Liver (tissue), 9 donors: ENCODE measurements around the gene OGG1. TPM values are rescaled to one million over a fixed set of nuclear protein-coding genes. Genes with fewer than 3 reads are reported as not detected.

Experiments used
- DNase-seq: peaks from one replicate; pipeline ENCODE4 v3.0.0-alpha.2; 2017; ENCODE audit warnings: low spot score
- H3K27ac ChIP-seq, 2 donors: one replicate each; pipeline ENCODE4 v1.7.0; 2013; ENCODE audit warnings: inconsistent platforms in 2 of 2, low read length in 2 of 2, control low read depth in 1 of 2, low read depth in 1 of 2, mild to moderate bottlenecking in 1 of 2
- H3K27me3 ChIP-seq, 4 donors: one replicate each; pipeline versions ENCODE4 v1.6.1 to v1.7.0; 2013; ENCODE audit warnings: low read length in 3 of 4, inconsistent platforms in 1 of 4, mild to moderate bottlenecking in 1 of 4, moderate library complexity in 1 of 4; ENCODE audit not compliant: control insufficient read depth in 4 of 4, insufficient read depth in 4 of 4
- H3K36me3 ChIP-seq, 4 donors: one replicate each; pipeline versions ENCODE4 v1.6.1 to v1.7.0; 2013; ENCODE audit warnings: low read length in 3 of 4, mild to moderate bottlenecking in 3 of 4, low read depth in 1 of 4, moderate library complexity in 1 of 4; ENCODE audit not compliant: control insufficient read depth in 4 of 4, insufficient read depth in 3 of 4
- H3K4me1 ChIP-seq, 4 donors: one replicate each; pipeline versions ENCODE4 v1.6.1 to v1.7.0; 2013; ENCODE audit warnings: low read length in 3 of 4, mild to moderate bottlenecking in 3 of 4, moderate library complexity in 1 of 4; ENCODE audit not compliant: control insufficient read depth in 4 of 4, insufficient read depth in 4 of 4
- H3K4me3 ChIP-seq, 3 donors: one replicate each; pipeline versions ENCODE4 v1.6.1 to v1.7.0; 2013; ENCODE audit warnings: low read length in 3 of 3, control low read depth in 1 of 3, low read depth in 1 of 3, mild to moderate bottlenecking in 1 of 3
- H3K9ac ChIP-seq, 2 donors: one replicate each; pipeline ENCODE4 v1.7.0; 2013; ENCODE audit warnings: low read length in 2 of 2, mild to moderate bottlenecking in 2 of 2, moderate library complexity in 2 of 2, control low read depth in 1 of 2, low read depth in 1 of 2
- H3K9me3 ChIP-seq, 4 donors: one replicate each; pipeline versions ENCODE4 v1.6.1 to v1.7.0; 2013; ENCODE audit warnings: low read length in 3 of 4; ENCODE audit not compliant: control insufficient read depth in 4 of 4
- EGR1 ChIP-seq, 2 donors: IDR thresholded peaks; 2 replicates each; pipeline ENCODE4 v1.6.1; 2016 to 2018; ENCODE audit warnings: antibody characterized with exemption in 2 of 2, low read depth in 2 of 2
- FOXA1 ChIP-seq: IDR thresholded peaks from 2 replicates; pipeline ENCODE4 v1.6.1; 2016; ENCODE audit warnings: antibody characterized with exemption
- GABPA ChIP-seq, 2 donors: IDR thresholded peaks in 1 of 2; conservative IDR thresholded peaks in 1 of 2; 2 replicates each; pipeline ENCODE4 v1.6.1; 2016; ENCODE audit warnings: antibody characterized with exemption in 2 of 2, mild to moderate bottlenecking in 1 of 2, moderate library complexity in 1 of 2
- HNF4A ChIP-seq, 2 donors: conservative IDR thresholded peaks; 2 replicates each; pipeline ENCODE4 v1.6.1; 2016; ENCODE audit warnings: antibody characterized with exemption in 2 of 2, mild to moderate bottlenecking in 2 of 2
- HNF4G ChIP-seq: IDR thresholded peaks from 2 replicates; pipeline ENCODE4 v1.6.1; 2016; ENCODE audit warnings: antibody characterized with exemption
- JUND ChIP-seq, 2 donors: IDR thresholded peaks; 2 replicates each; pipeline ENCODE4 v1.6.1; 2016; ENCODE audit warnings: antibody characterized with exemption in 2 of 2
- NR2F2 ChIP-seq: IDR thresholded peaks from 2 replicates; pipeline ENCODE4 v1.6.1; 2016; ENCODE audit warnings: antibody characterized with exemption
- RAD21 ChIP-seq, 2 donors: IDR thresholded peaks; 2 replicates each; pipeline ENCODE4 v1.6.1; 2016; ENCODE audit warnings: antibody characterized with exemption in 2 of 2, mild to moderate bottlenecking in 2 of 2
- RXRA ChIP-seq, 2 donors: IDR thresholded peaks; 2 replicates each; pipeline ENCODE4 v1.6.1; 2017 to 2018; ENCODE audit warnings: antibody characterized with exemption in 2 of 2, mild to moderate bottlenecking in 1 of 2
- SP1 ChIP-seq: IDR thresholded peaks from 2 replicates; pipeline ENCODE4 v1.6.1; 2018; ENCODE audit warnings: antibody characterized with exemption, mild to moderate bottlenecking
- TAF1 ChIP-seq: conservative IDR thresholded peaks from 2 replicates; pipeline ENCODE4 v1.6.1; 2016; ENCODE audit warnings: antibody characterized with exemption, mild to moderate bottlenecking
- YY1 ChIP-seq: IDR thresholded peaks from 2 replicates; pipeline ENCODE4 v1.6.1; 2016; ENCODE audit warnings: antibody characterized with exemption, mild to moderate bottlenecking
- WGBS: extraction: QIAGEN DNeasy Blood & Tissue Kit; methylation state at CpG from one replicate; pipeline ENCODE4 v1.1.7; 2013; 5-methylcytosine and 5-hydroxymethylcytosine counted together
- polyA plus RNA-seq, 2 donors: library from polyadenylated mRNA; stranded (reverse) in 1 of 2; unstranded in 1 of 2; fragments of 200-250 nt in 1 of 2; fragments of >200 nt in 1 of 2; fragmentation: Nextera tagmentation in 1 of 2; extraction: Ambion mirVana in 1 of 2; gene quantifications; one replicate each; pipeline versions ENCODE4 v1.2.1 to v1.2.3, GENCODE V29; 2013 to 2015
- total RNA-seq, 2 donors: library from RNA; depleted of rRNA; stranded (reverse); fragments of >200 nt; gene quantifications; one replicate each; pipeline ENCODE4 v1.2.3, GENCODE V29; 2014
- TF ChIP-seq, protein P1 (sequence below): fragments of 150-350 bp; IDR thresholded peaks from 2 replicates; pipeline ENCODE4 v1.5.1; 2017; ENCODE audit warnings: improper control_type of control experiment, low read depth, low read length; ENCODE audit not compliant: missing input control
- TF ChIP-seq, protein P2 (sequence below): IDR thresholded peaks from 2 replicates; pipeline ENCODE4 v1.6.1; 2016; ENCODE audit warnings: antibody characterized with exemption
- TF ChIP-seq, protein P3 (sequence below): IDR thresholded peaks from 2 replicates; pipeline ENCODE4 v1.6.1; 2016; ENCODE audit warnings: antibody characterized with exemption, mild to moderate bottlenecking
- TF ChIP-seq, protein P4 (sequence below): IDR thresholded peaks from 2 replicates; pipeline ENCODE4 v1.6.1; 2016; ENCODE audit warnings: antibody characterized with exemption
- TF ChIP-seq, protein P5 (sequence below): IDR thresholded peaks from 2 replicates; pipeline ENCODE4 v1.6.1; 2016; ENCODE audit warnings: antibody characterized with exemption
- donor health status: healthy.
- donor health status: healthy.
- donor health status: healthy.
- donor health status: healthy.
- donor health status: healthy.

OGG1 gene
- total and polyA plus RNA-seq, 4 donors = 8.9 to 19.8 (median 10.0) TPM

DNA sequence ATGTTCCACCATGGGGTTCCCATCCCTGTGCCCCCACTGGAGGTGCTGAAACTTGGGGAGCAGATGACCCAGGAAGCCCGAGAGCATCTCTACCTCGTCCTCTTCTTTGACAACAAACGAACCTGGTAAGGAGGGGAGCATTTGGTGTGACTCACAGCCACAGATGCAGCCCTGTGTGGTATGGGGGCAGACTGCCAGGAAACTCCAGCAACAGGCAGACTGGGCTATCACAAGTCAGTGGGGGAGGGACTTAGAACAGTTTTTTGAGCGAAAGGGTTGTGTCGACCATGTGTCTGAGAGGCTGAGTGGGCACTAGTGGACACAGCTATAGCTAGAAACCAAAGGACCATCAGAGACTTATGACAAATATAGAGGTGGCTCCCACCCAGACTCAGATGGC, 3.4 kb upstream of the OGG1 start:
- H3K9me3 ChIP-seq = no peaks in the 10 kb centered on the region
- no peak overlapping the region for H3K27ac ChIP-seq
- no peak for TF ChIP-seq GABPA (IDR thresholded peaks at IDR 0.05 in 1 of 2, conservative IDR thresholded peaks at IDR 0.05 in 1 of 2)
- TF ChIP-seq, protein P1, sequence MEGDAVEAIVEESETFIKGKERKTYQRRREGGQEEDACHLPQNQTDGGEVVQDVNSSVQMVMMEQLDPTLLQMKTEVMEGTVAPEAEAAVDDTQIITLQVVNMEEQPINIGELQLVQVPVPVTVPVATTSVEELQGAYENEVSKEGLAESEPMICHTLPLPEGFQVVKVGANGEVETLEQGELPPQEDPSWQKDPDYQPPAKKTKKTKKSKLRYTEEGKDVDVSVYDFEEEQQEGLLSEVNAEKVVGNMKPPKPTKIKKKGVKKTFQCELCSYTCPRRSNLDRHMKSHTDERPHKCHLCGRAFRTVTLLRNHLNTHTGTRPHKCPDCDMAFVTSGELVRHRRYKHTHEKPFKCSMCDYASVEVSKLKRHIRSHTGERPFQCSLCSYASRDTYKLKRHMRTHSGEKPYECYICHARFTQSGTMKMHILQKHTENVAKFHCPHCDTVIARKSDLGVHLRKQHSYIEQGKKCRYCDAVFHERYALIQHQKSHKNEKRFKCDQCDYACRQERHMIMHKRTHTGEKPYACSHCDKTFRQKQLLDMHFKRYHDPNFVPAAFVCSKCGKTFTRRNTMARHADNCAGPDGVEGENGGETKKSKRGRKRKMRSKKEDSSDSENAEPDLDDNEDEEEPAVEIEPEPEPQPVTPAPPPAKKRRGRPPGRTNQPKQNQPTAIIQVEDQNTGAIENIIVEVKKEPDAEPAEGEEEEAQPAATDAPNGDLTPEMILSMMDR = no peak
- H3K9ac ChIP-seq = no peak overlapping the region
- DNase-seq = no peak
- 91% methylated on average over 5 of the region's 5 CpGs for WGBS
- H3K4me1 ChIP-seq = peaks cover 5 to 21% (median 17%) of the 10 kb centered on the region in 4 donors
- peaks cover 22 to 66% (median 53%) of the 10 kb centered on the region in 4 donors for H3K36me3 ChIP-seq
- H3K4me3 ChIP-seq = no peak overlapping the region
- no peaks in the 10 kb centered on the region for H3K27me3 ChIP-seq

DNA sequence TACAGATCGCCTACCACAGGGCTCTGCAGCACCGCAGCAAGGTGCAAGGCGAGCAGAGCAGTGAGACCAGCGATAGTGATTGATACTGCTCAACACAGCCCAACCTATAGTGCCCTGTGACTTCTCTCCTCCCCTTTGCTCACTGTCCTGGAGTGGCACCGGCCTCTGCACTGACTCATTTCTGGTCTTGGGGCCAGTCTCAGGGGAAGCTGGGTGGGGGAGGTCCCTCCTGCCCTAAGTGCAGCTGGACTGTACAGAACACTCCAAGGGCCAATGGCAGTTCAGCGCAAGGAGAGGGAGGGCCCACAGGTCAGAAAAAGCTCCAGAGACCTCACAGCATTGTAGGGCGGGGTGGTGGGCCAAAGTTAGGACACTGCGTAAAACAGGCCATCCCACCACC, 2.5 kb upstream of the OGG1 start:
- TF ChIP-seq SP1 (no peak), TAF1 (no peak), RXRA (IDR thresholded peaks at IDR 0.05) (no peak), HNF4A (conservative IDR thresholded peaks at IDR 0.05) (no peak), YY1 (no peak), HNF4G (no peak), FOXA1 (no peak), RAD21 (IDR thresholded peaks at IDR 0.05) (no peak), NR2F2 (no peak), JUND (IDR thresholded peaks at IDR 0.05) (no peak)
- TF ChIP-seq, protein P2, sequence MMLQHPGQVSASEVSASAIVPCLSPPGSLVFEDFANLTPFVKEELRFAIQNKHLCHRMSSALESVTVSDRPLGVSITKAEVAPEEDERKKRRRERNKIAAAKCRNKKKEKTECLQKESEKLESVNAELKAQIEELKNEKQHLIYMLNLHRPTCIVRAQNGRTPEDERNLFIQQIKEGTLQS = no peak
- TF ChIP-seq, protein P3, sequence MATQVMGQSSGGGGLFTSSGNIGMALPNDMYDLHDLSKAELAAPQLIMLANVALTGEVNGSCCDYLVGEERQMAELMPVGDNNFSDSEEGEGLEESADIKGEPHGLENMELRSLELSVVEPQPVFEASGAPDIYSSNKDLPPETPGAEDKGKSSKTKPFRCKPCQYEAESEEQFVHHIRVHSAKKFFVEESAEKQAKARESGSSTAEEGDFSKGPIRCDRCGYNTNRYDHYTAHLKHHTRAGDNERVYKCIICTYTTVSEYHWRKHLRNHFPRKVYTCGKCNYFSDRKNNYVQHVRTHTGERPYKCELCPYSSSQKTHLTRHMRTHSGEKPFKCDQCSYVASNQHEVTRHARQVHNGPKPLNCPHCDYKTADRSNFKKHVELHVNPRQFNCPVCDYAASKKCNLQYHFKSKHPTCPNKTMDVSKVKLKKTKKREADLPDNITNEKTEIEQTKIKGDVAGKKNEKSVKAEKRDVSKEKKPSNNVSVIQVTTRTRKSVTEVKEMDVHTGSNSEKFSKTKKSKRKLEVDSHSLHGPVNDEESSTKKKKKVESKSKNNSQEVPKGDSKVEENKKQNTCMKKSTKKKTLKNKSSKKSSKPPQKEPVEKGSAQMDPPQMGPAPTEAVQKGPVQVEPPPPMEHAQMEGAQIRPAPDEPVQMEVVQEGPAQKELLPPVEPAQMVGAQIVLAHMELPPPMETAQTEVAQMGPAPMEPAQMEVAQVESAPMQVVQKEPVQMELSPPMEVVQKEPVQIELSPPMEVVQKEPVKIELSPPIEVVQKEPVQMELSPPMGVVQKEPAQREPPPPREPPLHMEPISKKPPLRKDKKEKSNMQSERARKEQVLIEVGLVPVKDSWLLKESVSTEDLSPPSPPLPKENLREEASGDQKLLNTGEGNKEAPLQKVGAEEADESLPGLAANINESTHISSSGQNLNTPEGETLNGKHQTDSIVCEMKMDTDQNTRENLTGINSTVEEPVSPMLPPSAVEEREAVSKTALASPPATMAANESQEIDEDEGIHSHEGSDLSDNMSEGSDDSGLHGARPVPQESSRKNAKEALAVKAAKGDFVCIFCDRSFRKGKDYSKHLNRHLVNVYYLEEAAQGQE = no peak
- Histone ChIP-seq H3K9ac (no peak overlapping the region), H3K36me3 (peaks cover 17 to 63% (median 49%) of the 10 kb centered on the region in 4 donors), H3K9me3 (no peaks in the 10 kb centered on the region), H3K4me1 (peaks cover 5 to 27% (median 22%) of the 10 kb centered on the region in 4 donors), H3K4me3 (no peak overlapping the region), H3K27me3 (no peaks in the 10 kb centered on the region), H3K27ac (no peak overlapping the region)
- 95% methylated on average over 8 of the region's 8 CpGs for WGBS
- DNase-seq = no peak

DNA sequence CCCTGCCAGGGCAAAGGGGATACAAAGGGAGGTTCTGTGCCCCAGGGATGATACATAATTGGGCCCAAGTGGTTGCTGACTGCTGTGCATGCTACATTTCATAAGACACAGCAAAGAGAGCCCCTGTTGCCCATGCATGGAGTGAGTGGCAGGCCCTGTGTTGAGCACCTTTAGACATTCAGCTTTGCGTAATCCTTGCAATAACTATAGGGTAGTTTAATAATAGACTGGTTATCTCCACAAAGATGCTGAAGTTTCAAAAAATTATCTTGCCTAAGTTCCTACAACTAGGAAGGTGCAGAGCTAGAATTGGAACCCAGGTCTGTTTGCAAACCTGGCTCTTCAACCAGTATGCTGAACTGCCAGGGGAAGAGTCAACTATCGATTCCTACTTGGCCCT, 1.7 kb upstream of the OGG1 start:
- Histone ChIP-seq H3K9me3 (no peaks in the 10 kb centered on the region), H3K27ac (no peak overlapping the region), H3K36me3 (peaks cover 20 to 56% (median 43%) of the 10 kb centered on the region in 4 donors), H3K9ac (no peak overlapping the region), H3K4me1 (peaks cover 5 to 27% (median 22%) of the 10 kb centered on the region in 4 donors), H3K4me3 (no peak overlapping the region), H3K27me3 (no peaks in the 10 kb centered on the region)
- WGBS = 88% methylated on average over 2 of the region's 2 CpGs
- TF ChIP-seq, protein P3 = no peak
- TF ChIP-seq EGR1 (IDR thresholded peaks at IDR 0.05; ENCODE audit: low read depth in 2 of 2) (no peak), TAF1 (no peak), FOXA1 (no peak), NR2F2 (no peak), SP1 (no peak), JUND (IDR thresholded peaks at IDR 0.05) (no peak), GABPA (IDR thresholded peaks at IDR 0.05 in 1 of 2, conservative IDR thresholded peaks at IDR 0.05 in 1 of 2) (no peak)
- TF ChIP-seq, protein P4, sequence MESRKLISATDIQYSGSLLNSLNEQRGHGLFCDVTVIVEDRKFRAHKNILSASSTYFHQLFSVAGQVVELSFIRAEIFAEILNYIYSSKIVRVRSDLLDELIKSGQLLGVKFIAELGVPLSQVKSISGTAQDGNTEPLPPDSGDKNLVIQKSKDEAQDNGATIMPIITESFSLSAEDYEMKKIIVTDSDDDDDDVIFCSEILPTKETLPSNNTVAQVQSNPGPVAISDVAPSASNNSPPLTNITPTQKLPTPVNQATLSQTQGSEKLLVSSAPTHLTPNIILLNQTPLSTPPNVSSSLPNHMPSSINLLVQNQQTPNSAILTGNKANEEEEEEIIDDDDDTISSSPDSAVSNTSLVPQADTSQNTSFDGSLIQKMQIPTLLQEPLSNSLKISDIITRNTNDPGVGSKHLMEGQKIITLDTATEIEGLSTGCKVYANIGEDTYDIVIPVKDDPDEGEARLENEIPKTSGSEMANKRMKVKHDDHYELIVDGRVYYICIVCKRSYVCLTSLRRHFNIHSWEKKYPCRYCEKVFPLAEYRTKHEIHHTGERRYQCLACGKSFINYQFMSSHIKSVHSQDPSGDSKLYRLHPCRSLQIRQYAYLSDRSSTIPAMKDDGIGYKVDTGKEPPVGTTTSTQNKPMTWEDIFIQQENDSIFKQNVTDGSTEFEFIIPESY = no peak
- TF ChIP-seq, protein P5, sequence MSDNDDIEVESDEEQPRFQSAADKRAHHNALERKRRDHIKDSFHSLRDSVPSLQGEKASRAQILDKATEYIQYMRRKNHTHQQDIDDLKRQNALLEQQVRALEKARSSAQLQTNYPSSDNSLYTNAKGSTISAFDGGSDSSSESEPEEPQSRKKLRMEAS = no peak
- DNase-seq = no peak
